Measurements from ENCODE around the gene MYO19.

The MYO19 gene

DNA sequence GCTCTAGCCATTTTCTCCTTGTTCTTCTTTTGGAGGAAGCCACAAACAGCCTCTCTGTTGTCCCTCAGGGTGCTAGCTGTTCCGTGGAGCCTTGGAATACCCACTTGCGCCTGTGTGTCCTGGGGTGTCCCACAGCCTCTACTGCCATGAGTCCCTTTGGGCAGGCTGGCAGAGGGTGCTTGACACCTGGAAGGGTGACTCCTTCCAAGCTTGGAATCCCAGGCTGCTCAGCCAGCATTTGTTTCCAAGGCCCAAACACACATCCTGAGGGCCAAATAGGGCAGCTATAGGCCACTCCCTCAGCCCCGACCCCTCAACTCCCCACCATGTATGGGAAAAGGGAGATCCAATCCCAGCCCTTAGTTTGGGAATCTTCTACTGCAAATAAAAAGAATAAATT is 33.3 kb downstream of the MYO19 start:
- TF ChIP-seq, protein P1, sequence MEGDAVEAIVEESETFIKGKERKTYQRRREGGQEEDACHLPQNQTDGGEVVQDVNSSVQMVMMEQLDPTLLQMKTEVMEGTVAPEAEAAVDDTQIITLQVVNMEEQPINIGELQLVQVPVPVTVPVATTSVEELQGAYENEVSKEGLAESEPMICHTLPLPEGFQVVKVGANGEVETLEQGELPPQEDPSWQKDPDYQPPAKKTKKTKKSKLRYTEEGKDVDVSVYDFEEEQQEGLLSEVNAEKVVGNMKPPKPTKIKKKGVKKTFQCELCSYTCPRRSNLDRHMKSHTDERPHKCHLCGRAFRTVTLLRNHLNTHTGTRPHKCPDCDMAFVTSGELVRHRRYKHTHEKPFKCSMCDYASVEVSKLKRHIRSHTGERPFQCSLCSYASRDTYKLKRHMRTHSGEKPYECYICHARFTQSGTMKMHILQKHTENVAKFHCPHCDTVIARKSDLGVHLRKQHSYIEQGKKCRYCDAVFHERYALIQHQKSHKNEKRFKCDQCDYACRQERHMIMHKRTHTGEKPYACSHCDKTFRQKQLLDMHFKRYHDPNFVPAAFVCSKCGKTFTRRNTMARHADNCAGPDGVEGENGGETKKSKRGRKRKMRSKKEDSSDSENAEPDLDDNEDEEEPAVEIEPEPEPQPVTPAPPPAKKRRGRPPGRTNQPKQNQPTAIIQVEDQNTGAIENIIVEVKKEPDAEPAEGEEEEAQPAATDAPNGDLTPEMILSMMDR (IDR thresholded peaks at IDR 0.05; ENCODE audit: low read depth, low read length, missing control alignments): no peak
- DNase-seq (ENCODE audit: low read depth): no peak
- H3K4me3 ChIP-seq (ENCODE audit: low read depth, low read length): no peak overlapping the region

DNA sequence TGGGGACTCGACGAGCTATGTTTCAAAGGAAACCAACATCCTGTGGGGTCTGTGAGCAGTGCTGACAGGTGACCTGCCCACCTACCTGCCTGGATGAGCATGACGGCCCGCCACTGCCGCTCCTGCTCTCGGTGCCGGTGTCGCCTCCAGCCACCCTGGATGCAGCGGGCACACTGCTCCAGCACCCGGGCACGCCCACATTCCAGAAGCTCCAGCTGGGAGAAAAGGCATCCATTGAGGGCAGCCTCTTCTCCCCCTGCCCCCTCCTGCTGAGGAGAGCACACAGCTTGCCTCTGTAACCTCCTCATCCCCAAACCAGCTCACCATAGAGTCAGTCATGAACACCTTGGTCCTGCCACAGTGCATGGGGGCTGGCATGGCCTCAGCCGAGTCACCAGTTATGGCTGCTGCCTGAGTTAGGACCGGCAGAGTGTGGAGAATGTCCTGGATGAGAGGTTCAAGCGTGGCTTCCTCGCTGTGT is 33.9 kb downstream of the MYO19 start:
- no peak for DNase-seq (ENCODE audit: low read depth)
- no peak overlapping the region for H3K4me3 ChIP-seq (ENCODE audit: low read depth, low read length)

DNA sequence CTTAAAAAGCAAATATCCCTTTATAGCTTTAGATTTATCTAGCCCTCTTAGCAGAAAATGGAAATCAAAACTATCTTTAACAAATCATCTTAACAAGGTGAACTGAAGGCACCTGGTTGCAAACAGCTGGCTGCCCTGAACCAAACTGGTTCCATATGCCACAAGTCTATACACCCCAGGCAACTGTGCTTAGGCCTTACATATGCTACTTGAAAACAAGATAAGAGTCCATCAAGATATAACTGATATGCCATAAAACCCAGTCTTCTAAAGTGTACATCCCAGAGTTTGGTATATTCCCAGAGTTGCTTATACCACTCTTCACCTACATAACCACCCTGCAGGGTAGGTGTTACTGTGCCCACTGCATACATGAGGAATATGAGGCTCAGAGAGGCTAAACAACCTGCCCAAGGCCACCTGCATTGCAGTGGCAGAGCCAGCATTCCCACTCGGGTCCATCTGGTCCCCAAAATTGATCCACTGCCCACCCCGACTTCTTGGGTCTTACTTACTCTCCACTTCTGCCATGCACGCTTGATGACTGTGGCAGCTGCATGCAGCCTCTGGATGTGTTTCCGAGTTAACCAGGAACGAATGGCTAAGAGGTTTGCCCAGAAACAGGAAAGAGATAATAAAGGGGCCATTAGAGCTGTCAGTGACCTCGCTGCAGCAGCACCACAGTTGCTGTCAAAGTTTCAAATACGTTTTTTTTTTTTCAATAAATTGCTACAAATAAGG is 35.9 kb downstream of the MYO19 start:
- DNase-seq (ENCODE audit: low read depth): no peak
- TF ChIP-seq, protein P1 (IDR thresholded peaks at IDR 0.05; ENCODE audit: low read depth, low read length, missing control alignments): no peak
- H3K4me3 ChIP-seq (ENCODE audit: low read depth, low read length): no peak overlapping the region

More for the DNA sequence above, 33.9 kb downstream of the MYO19 start:
- TF ChIP-seq, protein P1 (IDR thresholded peaks at IDR 0.05; ENCODE audit: low read depth, low read length, missing control alignments): no peak

DNA sequence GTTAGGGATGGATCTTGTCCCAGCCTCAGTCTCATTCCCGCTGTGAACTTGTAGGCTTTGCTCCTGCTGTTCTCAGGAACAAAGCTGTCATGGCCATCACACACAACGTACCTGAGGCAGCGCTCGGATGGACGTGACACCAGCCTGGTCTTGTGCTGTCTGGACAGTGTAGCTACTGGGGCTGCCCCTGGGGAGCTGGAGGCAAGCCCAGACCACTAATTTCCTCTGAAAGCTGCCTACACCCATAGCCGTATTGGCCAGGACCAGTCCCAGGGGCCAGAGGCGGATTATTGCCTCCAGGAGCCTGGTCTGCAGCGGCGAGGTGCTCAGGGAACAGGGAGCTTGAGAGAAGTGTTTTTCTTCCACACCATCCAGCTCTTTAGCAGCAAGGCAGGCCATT is 36.5 kb downstream of the MYO19 start:
- H3K4me3 ChIP-seq (ENCODE audit: low read depth, low read length): no peak overlapping the region
- TF ChIP-seq, protein P1 (IDR thresholded peaks at IDR 0.05; ENCODE audit: low read depth, low read length, missing control alignments): no peak
- no peak for DNase-seq (ENCODE audit: low read depth)

DNA sequence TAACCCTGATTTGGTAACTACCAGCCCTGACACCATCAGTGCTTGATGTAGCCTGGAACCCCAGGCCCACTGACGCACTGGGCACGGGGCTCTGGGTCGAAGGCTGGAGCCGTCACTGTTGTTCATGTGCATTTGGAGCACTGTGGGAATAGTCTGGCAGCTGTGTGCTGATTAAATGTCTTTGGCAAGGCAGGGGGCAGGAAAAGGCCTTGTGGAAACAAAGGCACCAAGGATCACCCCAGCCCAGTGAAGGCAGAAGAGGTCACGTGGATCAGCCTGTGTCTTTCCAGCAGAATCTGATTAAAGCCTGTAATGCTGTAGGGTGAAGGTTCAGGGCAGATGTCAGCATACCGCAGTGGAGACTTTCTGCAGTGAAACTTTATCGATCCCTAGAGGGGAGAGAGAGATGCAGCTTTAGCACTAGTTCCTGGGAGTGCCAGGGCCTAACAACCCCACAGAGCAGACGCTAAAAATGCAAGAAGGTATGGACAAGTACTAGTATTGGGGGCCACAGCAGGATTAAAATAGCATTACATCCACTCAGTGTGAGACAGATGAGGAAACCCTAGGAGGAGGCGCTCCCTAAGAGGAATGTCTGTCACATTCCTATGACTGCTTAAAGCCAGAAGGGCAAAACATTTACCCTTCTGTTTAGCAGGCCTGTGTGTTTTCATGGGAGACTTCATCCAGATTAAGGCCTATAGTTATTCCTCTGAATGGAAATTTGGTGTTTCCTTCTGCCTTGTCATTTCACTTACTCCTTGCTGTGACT is 38.5 kb downstream of the MYO19 start:
- TF ChIP-seq, protein P1 (IDR thresholded peaks at IDR 0.05; ENCODE audit: low read depth, low read length, missing control alignments): no peak
- DNase-seq (ENCODE audit: low read depth): no peak
- H3K4me3 ChIP-seq (ENCODE audit: low read depth, low read length): no peak overlapping the region

DNA sequence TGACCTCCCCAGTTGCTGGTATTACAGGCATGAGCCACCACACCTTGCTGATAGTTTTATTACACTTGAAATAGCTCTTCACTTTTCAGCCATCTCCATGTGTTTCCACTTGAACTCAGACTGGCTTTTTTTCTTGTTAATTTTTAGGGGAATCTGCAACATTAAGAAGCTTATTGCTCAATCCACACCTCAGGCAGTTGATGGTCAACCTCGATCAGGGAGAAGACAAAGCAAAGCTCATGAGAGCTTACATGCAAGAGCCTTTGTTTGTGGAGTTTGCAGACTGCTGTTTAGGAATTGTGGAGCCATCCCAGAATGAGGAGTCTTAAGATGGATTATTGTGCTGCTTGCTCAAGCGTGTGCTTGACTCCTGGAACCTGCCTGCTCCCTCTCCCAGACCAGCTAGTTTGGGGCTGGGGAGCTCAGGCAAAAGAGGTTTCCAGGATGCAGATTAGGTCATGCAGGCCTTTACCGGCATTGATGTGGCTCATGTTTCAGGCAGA is 39.5 kb downstream of the MYO19 start:
- DNase-seq (ENCODE audit: low read depth): no peak
- no peak overlapping the region for H3K4me3 ChIP-seq (ENCODE audit: low read depth, low read length)
- TF ChIP-seq, protein P1 (IDR thresholded peaks at IDR 0.05; ENCODE audit: low read depth, low read length, missing control alignments): no peak
